GM19438 (cell line): ENCODE results near the gene TMC7.
"Not testable (repeated sequence)": the region's sequence is repeated elsewhere in the genome, so short reads cannot be mapped to it uniquely, and the experiment has no call there.

ENCODE experiments used
- ATAC-seq: cut with Tn5 transposase; IDR thresholded peaks from one replicate; pipeline ENCODE4 v1.9.1; 2021; ENCODE audit warnings: low read depth; ENCODE audit not compliant: unreplicated experiment

The TMC7 gene

GRCh38 chr16:18975109-18975508 lies 8.6 kb upstream of the TMC7 start:
- no peak for ATAC-seq

- ATAC-seq = no peak
Measured at GRCh38 chr16:18979936-18980335, 3.8 kb upstream of the TMC7 start.

GRCh38 chr16:18984435-18985005 lies 786 bp downstream of the TMC7 start:
- no peak for ATAC-seq

- not testable (repeated sequence) for ATAC-seq
Measured at GRCh38 chr16:18985256-18985655, 1.5 kb downstream of the TMC7 start.

DNA sequence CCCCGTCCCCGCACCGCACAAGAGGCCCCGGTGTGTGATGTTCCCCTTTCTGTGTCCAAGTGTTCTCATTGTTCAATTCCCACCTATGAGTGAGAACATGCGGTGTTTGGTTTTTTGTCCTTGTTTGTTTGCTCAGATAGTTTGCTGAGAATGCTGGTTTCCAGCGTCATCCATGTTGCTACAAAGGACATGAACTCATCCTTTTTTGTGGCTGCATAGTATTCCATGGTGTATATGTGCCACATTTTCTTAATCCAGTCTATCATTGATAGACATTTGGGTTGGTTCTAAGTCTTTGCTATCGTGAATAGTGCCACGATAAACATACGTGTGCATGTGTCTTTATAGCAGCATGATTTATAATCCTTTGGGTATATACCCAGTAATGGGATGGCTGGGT lies 8.0 kb downstream of the TMC7 start:
- ATAC-seq = not testable (repeated sequence)

DNA sequence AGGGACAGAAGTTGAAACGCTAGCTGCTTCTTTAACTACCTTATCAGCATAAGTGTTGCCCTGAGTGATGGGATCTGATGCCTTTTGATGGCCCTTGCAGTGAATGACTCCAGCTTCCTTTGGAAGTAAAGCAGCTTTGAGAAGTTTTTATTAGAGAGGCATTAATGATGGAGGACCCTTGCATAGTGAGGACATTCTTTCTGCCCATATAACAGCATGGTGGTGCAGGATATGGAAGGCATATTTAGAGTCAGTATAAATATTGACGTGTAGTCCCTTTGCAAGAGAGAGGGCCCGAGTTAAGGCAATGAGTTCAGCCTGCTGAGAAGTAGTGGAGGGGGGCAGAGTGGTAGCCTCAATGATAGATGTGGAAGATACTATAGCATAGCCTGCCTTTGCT lies 9.8 kb downstream of the TMC7 start:
- not testable (repeated sequence) for ATAC-seq

- not testable (repeated sequence) for ATAC-seq
Measured at GRCh38 chr16:18994181-18994580, 10.4 kb downstream of the TMC7 start.

DNA sequence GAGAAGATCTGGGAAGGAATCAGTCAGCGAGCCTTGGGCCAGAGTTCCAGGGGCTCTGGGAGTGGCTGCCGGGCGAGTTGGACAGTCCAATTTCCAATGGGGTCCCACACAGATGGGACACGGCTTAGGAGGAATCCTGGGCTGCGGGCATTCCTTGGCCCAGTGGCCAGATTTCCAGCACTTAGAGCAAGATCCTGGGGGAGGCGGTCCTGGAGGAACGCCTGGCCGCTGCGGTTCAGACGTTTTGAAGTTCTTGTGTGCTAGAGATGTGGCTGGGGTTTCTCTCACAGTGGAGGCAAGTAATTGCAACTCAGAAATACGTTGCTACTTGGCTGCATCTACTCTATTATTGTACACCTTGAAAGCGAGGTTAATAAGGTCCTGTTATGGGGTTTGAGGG lies 11.7 kb downstream of the TMC7 start:
- not testable (repeated sequence) for ATAC-seq

- not testable (repeated sequence) for ATAC-seq
Measured at GRCh38 chr16:18996536-18996935, 12.8 kb downstream of the TMC7 start.

- not testable (repeated sequence) for ATAC-seq
Measured at GRCh38 chr16:18997001-18997400, 13.3 kb downstream of the TMC7 start.

- no peak for ATAC-seq
Measured at GRCh38 chr16:18999045-18999393, 15.3 kb downstream of the TMC7 start.

DNA sequence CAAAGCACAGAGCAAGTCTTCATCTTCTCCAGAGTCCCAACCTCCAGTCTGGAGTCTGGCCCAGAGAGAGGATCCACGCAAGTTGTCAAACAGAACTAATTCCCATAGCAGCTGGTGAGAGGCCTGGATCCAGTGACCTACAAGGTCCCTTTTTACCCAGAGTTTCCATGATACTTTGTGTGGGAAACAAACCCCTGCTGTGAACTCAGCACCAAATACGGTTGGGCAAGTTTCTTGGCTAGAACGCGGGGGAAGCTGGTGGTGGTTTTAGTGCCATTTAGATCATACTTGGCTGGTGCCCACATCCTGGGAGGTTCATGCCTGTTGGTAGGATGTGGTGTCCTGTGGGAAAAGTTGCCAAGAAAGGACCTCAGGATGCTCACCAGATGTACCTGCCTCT lies 18.1 kb downstream of the TMC7 start:
- no peak for ATAC-seq

GRCh38 chr16:19003935-19004334 lies 20.2 kb downstream of the TMC7 start:
- no peak for ATAC-seq

DNA sequence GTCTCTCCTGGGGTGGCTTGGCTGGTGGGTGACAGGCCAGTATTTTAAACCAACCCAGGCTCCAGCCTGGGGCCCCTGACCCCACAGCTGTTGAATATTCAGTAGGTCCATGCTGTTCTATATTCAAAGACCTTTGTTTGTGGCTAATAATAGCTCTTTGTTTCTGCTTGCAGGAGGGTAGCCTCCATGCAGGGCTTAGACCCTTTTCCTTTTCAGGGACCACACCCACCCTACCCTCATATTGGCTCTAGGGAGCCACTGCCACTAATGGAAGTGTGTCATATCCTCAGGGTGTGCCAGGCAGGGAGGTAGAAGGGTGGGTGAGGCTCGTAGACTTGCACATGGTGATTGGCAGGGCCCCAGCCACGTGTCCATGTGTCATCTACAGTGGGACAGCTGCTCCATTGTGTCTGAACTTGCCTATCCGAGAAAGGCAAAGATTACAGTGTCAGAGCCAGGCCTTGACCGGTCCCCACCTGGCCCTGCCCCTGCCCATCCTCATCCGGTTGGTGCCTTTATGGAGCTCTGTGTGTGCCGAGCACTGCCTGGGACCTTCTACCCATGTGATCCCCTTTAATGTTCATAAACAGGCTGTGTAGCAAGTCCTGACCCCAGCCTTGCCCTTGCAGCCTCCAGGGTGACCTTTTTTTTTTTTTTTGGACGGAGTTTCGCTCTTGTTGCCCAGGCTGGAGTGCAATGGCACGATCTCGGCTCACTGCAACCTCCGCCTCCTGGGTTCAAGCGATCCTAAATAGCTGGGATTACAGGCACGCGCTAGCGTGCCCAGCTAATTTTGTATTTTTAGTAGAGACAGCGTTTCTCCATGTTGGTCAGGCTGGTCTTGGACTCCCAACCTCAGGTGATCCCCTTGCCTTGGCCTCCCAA lies 22.1 kb downstream of the TMC7 start:
- no peak for ATAC-seq

DNA sequence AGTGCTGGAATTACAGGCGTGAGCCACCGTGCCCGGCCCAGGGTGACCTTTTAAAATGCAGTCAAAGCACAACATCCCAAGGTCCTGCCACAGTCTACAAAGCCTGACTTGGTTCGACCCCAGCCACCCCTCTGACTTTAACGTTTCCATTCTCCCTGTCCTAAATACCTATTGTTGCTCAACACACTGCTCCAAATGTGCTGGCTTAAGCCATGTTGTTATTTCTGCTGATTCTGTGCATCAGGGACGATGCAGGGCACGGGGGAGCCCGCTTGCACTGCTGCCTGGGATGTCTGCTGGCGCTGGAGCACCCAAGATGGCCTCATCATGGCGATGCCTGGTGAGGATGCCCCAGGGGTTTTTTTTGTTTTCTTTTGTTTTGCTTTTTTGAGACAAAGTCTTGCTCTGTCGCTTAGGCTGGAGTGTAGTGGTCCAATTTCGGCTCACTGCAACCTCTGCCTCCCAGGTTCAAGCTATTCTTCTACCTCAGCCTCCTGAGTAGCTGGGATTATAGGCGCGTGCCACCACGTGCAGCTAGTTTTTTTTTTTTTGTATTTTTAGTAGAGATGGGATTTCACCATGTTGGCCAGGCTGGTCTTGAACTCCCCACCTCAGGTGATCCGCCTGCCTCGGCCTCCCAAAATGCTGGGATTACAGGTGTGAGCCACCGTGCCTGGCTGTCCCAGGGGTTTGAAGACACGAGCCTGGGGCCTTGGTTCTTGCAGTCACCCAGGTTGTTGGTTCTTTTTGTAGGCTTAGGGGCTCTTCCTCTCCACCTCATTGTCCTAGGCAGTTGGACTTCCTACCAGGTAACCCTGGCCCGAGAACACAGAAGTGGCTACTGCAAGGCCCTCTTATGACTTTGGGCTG lies 22.9 kb downstream of the TMC7 start:
- no peak for ATAC-seq

DNA sequence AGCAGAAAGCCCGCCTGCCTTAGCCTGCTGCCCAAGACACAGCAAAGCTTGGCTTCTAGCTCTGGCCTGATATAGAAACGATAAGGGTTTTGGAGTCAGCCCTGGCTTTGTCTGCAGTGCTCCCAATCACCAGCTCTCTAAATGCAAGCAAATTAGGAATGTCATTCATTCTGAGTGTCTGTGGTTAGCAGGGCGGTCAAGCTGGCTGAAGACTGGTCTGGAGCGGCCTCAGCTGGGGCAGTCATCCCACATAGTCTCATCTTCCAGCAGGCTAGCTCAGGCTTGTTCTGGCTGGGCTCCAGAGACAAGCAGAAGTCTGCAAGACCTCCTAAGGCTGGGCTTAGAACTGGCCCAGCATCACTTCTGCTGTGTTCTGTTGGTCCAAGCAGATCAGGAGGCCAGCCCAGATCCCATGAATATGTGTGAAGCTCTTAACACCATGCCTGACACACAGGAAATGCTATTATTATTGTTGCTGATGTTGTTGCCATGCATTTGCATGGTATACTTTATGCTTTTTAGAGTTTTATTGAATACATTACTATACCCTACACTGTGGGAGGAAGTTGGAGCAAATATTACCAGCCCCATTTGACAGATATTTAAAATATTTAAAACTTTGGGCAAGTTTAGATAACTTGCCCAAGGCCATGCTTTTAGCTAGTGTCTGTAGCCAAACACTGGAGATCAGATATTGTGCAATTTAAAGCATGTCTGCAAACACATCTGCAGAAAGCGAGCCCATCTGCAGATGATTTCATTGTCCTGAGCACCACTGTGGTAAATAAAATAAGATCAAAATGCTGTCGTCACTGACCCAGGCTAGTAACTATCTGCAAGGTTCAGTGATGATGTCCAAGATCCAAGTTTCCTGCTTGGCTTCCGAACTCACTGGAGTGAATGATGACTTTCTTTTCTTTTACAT lies 24.8 kb downstream of the TMC7 start:
- ATAC-seq = no peak

- no peak for ATAC-seq
Measured at GRCh38 chr16:19011169-19011731, 27.5 kb downstream of the TMC7 start.

DNA sequence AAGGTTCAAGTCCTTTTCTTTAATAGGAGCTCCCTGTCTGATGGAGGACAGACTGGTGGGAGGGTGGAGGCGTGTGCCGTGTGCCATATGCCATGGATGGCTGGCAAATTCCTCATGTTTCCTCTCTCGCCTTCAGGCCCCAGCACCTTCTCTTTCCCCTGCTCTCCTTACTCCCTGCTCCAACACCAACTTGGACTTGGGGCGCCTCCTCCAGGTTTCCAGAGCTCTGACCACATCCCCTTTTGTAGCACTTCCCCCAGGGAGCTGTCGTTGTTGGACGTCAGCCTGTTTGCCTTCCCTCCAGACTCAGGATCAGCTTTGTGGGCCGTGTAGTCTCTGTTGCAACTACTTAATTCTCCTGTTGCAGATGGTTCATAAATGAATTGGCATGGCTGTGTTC lies 30.7 kb downstream of the TMC7 start:
- no peak for ATAC-seq

DNA sequence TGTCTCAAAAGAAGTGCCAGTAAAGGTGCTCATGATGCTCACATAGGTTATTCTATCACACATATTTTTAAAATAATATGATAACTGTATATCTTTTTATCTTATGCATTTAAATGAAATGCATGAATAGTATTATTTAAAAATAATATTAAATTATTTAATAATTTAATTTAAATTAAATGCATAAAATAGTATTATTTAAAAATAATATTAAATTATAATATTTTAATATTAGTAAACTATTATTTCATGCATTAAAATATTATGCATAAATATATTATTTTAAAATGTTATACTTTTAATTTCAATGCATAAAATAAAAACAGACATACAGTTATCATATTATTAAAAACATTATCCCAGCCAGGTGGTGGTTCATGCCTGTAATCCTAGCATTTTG lies 33.4 kb downstream of the TMC7 start:
- ATAC-seq = no peak

DNA sequence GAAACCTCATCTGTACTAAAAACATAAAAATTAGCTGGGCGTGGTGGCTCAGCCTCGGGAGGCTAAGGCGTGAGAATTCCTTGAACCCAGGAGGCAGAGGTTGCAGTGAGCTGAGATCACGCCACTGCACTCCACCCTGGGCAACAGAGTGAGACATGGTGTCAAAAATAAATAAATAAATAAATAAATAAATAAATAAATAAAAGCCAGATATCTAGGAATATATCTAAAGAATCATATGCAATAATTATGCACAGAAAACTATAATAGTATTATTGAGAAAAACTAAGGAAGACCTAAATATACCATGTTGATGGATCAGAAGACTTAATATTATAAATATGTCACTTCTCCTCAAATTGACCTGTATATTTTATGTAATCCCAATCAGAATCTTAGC lies 37.0 kb downstream of the TMC7 start:
- ATAC-seq = no peak
